NOMO-1 treated with dmso at 0.1 percent for 144 hours (cell line): ENCODE data around the gene CACNB2.
"Not testable (repeated sequence)": the region's sequence is repeated elsewhere in the genome, so short reads cannot be mapped to it uniquely, and the experiment has no call there.

Experiments used
- DNase-seq: peaks from one replicate; lab custom pipeline; 2025; ENCODE audit not compliant: unreplicated experiment; lab: John Stamatoyannopoulos, UW

CACNB2 gene

GRCh38 chr10:18196806-18197550, 56.8 kb downstream of the CACNB2 start:
- no peak for DNase-seq

- DNase-seq, result no peak
These were observed 57.5 kb downstream of the CACNB2 start for GRCh38 chr10:18197706-18198105.

GRCh38 chr10:18201877-18202276, 61.7 kb downstream of the CACNB2 start:
- no peak for DNase-seq

- no peak for DNase-seq
These were observed 62.6 kb downstream of the CACNB2 start for GRCh38 chr10:18202680-18203460.

GRCh38 chr10:18203471-18203870, 63.2 kb downstream of the CACNB2 start:
- no peak for DNase-seq

GRCh38 chr10:18204039-18204835, 64.0 kb downstream of the CACNB2 start:
- DNase-seq, result no peak

GRCh38 chr10:18205098-18205834, 65.0 kb downstream of the CACNB2 start:
- no peak for DNase-seq

- DNase-seq, result not testable (repeated sequence)
These were observed 68.0 kb downstream of the CACNB2 start for GRCh38 chr10:18208186-18208585.

GRCh38 chr10:18209241-18209640, 69.0 kb downstream of the CACNB2 start:
- no peak for DNase-seq

GRCh38 chr10:18210711-18211110, 70.5 kb downstream of the CACNB2 start:
- DNase-seq, result no peak

GRCh38 chr10:18211862-18212261, 71.6 kb downstream of the CACNB2 start:
- DNase-seq, result no peak

GRCh38 chr10:18213271-18213670, 73.0 kb downstream of the CACNB2 start:
- DNase-seq, result no peak

GRCh38 chr10:18214691-18215563, 74.7 kb downstream of the CACNB2 start:
- peak; percentile 17 for DNase-seq

- peak; percentile 17 for DNase-seq
These were observed 76.3 kb downstream of the CACNB2 start for GRCh38 chr10:18216482-18216881.

GRCh38 chr10:18217577-18217976, 77.4 kb downstream of the CACNB2 start:
- DNase-seq, result no peak

GRCh38 chr10:18219146-18219545, 78.9 kb downstream of the CACNB2 start:
- DNase-seq, result no peak

- DNase-seq, result no peak
These were observed 80.9 kb downstream of the CACNB2 start for GRCh38 chr10:18221123-18221522.

- DNase-seq, result no peak
These were observed 81.7 kb downstream of the CACNB2 start for GRCh38 chr10:18221882-18222281.

GRCh38 chr10:18222866-18223265, 82.6 kb downstream of the CACNB2 start:
- DNase-seq, result no peak

- DNase-seq, result no peak
These were observed 83.7 kb downstream of the CACNB2 start for GRCh38 chr10:18223898-18224297.
